GDM1 (cell line): ENCODE results near the gene ARSB.
"Not testable (repeated sequence)": the region's sequence is repeated elsewhere in the genome, so short reads cannot be mapped to it uniquely, and the experiment has no call there.

Experiments
- DNase-seq: peaks from one replicate; lab custom pipeline; 2025; lab: John Stamatoyannopoulos, UW

ARSB gene

DNA sequence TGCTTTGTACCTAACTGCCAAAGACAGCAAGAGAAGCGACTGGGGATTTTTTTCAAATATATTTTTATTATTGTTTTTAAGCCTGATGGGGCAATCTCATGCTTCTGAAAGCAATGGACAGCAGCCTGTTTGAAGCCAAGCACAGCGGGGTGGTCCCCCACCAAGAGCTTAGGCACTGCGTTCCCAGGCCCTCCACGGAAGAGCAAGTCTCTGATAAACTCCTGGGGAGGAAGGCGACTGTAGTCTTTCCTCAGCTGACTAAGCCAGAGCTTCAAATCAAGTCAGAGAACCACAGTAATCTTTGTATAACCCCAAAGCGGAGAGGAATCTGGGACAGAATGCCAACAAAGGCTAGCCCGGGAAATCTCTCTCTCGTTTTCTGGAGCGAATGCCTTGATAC, 54.4 kb downstream of the ARSB start:
- DNase-seq = no peak

DNA sequence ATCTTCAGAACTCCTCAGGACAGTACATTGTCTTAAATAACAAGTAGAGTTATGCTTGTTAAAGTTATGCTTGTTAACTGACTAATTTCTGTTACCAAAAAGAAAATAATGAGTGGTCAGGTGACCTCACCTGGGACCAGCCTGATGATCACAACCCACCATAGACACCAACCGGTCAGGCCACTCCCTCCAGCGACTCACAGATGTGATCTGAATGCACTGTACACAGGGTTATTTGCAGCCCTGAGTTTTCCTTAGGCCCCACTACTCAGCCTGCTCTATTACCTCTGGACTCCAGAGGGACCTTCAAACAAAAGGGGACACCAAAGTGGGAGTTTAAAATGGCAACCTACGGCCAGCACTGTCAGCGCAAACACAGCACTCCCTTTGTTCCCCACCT, 55.3 kb downstream of the ARSB start:
- DNase-seq = no peak

DNA sequence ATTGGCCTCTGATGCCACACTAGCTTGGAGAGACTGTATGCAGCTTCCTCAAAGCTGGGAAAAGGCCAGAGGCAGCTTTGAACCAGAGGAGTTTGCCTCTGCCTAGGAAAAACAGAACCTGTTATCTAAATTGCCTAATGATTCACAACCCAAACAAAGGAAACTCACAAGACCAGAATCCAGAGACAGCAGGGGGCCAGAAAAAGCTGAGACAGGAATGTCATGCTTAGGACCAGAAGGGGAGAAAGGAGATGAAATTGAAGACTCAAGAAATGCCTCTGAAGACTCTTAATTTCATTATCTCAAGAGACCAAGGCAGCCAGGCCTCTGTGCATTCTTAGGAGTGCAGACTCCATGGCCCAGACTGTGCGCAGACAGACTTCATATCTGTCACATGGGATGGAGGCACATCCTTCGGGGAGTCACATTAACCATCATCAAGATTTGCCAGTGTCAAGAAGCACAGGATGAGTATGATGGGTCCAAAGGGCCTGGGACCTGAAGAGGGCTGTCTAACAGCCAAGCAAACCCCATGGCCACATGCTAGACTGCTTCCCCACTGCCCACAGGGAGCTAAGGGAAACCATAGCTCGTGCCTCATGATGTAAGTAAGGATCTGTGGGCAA, 57.3 kb downstream of the ARSB start:
- no peak for DNase-seq

DNA sequence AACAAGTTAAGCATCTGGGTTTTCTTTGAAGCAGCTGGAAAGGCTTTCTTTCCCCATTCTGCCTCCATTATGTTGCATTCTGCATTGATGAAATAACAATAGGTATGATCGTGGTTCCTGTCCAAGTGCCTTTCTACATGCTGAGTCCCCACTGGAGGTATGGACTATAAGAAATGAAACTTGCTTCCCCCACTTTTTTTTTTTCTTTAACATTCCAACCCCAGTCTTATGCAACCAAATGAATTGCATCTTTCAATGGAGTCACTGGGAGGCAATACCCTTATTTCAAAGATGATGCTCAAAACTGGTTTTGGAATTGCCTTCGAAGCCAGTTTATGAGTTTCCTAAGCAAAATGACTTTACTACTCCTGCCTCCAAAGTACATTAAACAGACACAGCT, 58.9 kb downstream of the ARSB start:
- DNase-seq = no peak

DNA sequence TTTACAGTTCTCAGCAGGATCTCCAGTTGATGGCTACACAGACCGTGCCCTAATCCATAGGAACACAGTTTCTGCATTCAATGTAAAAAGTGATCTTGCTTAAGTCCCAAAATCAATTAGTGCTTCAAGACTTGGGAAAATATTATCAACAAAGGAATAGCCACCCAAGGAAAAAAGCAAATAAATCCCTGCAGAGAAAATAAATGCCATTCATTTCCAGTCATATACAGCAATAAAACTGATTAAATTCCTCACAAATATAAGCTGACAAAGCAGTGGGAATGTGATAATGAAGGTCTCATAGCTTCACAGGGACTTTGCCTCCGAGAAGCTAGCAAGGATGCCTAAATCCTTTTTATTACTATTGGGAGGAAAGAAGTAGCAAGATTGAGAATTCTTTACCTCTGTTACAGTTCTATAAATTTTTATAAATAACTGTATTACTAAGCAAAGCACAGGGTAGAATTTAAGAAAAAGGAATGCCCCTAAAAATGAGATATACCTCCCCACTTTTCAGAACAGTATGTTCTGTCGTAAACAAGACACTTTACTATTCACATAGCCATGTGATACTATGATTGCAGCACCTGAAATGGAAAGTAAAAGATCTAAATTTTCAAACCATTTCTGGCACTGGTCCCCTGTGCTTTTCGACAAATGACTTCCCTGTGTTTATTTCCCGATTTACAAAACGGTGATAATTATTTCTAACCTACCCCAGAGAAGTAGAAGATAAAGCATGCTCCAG, 59.8 kb downstream of the ARSB start:
- DNase-seq = no peak

DNA sequence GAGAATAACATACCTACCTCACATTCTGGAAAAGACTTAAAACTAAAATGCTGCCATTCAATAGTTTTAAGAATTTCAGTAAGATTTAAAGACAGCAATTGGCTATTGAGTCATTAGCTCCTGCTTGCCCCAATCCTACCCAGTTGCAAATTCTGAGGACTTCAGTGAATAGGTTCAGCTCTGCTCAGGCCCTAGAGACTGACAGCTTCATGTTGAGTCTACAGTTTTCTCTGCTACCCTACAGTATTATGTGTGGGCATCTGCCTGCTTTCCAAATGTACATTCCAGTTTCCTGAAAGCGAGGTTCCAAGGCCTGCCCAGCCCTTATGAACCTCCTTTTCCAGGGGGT, 61.5 kb downstream of the ARSB start:
- no peak for DNase-seq

DNA sequence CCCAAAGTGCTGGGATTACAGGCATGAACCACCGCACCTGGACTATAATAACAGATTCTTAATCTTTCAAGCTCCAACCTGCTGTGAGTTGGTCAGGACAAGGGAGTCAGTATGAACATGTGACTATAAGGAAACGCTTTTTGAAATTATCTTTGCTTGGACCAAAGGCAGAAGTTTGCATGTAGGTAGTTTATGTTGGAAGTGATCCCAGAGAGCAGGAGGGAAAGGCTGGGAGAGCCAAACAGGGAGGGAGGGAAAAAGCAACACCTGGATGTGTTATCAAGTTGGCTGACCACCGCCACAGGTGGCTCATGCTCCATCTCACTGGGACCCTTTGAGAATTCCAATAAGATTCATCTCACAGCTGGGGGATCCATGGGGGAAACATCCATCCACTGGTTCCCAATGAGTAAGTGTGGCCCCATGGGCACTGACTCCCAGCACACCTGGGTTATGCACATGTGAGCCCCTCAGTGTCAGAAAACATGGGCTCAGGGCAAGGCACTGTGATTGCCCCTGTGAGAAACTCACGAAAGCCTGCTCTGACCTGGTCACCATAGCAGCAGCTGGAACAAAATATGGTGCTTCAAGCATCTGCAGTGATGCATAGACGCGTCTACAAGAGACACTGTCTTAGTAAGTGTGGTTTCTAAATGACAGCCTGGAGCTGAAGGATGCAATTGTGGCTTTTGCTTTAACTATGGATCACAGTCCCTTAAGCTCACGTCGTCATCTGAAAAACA, 62.1 kb downstream of the ARSB start:
- DNase-seq = no peak

DNA sequence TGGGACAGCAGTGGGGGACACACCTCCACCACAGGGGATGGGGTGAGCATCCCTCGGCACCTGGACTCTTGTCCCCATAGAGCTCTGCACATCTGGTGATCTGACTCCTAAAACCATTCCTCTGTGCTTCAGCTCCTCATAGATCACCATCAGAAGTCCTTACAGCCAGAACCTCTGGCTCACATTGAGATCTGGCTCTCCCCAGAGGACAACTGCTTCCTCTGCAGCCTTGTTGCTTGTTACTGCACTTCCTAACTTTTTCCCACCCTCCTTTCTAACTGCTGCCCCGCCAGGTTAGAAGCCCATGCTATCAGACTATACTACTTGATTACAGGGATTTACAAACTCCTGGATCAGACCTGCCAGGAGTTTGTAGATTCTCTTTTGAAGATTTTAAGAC, 64.5 kb downstream of the ARSB start:
- DNase-seq = no peak

DNA sequence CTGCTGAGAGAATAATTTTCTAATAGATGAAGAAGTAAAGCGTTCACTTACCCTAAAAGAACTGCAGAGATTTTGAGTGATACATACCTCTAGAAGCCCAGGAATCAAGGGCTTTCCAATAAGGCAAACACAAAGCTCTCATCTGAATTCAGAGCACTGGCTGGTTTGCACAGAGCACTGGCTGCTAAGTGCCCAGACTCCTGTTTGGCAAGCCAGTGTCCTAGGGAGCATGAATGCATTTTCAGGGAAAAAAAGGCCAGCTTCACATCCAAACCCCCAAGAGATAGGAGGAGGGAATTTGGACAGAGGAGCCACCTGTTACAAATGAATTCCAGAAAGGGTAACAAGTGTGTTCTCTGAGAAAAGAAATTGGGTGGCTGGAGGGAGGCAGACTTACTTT, 65.3 kb downstream of the ARSB start:
- no peak for DNase-seq

DNA sequence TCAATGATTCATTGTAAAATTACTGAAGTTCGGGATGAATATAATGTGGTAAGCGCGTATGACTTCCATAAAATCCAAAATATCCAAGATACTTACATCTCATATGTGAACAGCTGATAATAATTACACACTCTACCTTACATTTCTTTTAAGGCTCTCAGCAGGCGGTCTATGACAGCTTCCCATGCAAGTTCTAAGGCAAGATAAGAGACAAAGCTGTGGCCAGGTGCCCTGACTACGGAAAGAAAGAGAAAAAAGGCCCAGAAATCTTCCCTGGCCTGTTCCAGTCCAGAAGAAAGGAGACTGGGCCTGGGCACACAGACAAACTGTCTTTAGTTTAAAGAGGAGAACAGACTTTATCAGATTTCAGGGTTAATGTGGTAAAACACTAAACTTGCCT, 69.1 kb downstream of the ARSB start:
- no peak for DNase-seq

DNA sequence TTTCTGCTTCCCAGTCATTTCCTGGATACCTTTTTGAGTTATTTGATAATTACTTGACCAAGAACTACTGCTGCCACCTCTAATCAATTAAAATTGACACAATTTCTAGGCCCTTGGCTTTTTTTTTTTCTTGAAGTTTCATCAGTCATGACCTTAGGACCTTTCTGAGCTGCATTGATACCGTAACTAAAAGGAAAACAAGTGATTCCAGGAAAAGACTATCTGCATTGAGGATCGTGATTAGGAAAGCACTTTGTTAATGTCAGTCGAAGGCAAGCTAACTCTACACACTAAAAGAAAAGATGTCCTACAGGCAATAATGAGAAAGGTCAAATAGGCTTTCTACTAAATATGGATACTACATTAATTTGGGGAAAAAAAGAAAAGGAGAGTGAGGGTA, 69.9 kb downstream of the ARSB start:
- no peak for DNase-seq

DNA sequence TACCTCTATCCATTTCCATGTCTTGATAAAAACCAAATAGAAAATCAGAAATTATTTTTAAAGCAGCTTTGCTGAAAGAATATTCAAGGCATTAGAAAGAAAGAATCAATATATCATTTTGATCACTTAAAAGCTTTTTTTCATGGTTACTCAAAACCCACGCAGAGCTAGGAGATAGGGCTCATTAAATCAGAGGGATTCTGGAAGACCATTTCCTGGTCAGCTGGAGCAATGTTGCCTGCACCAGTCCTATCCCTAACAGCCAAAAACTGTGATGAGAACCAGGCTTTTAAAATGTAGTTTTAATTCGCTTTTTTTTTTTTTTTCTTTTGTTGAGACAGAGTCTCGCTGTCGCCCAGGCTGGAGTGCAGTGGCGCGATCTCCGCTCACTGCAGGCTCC, 72.3 kb downstream of the ARSB start:
- no peak for DNase-seq

DNA sequence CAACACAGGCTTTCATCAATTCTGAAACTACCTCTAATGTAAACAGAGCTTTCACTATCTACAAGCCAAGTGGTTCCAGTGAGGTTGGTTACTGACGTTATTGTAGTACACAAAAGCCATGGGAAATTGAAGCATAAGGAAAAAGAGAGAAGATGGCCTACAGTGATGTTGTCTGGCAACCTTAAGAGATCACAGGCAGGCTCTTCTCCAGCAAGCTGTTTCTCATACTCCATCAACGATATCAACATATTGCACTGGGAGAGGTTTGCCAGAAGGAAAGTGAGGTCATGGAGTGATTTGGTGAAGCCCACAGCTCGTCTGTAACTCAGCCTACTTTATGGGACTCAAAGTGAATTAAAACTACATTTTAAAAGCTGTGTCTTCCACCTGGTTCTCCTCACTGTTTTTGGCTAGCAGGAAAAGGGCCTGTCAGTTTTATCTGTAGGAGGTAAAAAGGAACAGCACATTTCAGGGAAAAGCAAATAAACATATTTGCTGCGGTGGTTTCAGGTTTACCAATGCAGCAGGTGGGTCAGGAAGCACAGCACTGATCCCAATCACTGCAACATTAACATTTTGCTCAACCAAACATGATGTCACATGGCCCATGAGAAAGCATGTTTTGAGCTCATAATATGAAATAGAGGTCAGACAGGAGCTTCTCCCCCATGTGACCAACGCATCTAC, 72.9 kb downstream of the ARSB start:
- DNase-seq = no peak

DNA sequence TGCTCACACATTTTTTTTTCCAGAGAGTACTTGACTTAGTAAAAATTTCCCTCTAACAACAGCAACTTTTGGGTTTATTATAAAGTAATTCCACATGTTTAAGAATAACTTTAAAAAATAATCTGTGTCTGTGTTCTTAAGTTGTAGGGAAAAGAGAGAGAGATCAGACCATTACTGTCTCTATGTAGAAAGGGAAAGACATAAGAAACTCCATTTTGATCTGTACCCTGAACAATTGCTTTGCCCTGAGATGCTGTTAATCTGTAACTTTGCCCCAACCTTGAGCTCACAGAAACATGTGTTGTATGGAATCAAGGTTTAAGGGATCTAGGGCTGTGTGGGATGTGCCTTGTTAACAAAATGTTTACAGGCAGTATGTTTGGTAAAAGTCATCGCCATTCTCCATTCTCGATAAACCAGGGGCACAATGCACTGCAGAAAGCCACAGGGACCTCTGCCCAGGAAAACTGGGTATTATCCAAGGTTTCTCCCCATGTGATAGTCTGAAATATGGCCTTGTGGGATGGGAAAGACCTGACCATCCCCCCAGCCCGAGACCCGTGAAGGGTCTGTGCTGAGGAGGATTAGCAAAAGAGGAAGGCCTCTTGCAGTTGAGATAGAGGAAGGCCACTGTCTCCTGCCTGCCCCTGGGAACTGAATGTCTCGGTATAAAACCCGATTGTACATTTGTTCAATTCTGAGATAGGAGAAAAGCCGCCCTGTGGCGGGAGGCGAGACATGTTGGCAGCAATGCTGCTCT, 75.7 kb downstream of the ARSB start:
- not testable (repeated sequence) for DNase-seq

DNA sequence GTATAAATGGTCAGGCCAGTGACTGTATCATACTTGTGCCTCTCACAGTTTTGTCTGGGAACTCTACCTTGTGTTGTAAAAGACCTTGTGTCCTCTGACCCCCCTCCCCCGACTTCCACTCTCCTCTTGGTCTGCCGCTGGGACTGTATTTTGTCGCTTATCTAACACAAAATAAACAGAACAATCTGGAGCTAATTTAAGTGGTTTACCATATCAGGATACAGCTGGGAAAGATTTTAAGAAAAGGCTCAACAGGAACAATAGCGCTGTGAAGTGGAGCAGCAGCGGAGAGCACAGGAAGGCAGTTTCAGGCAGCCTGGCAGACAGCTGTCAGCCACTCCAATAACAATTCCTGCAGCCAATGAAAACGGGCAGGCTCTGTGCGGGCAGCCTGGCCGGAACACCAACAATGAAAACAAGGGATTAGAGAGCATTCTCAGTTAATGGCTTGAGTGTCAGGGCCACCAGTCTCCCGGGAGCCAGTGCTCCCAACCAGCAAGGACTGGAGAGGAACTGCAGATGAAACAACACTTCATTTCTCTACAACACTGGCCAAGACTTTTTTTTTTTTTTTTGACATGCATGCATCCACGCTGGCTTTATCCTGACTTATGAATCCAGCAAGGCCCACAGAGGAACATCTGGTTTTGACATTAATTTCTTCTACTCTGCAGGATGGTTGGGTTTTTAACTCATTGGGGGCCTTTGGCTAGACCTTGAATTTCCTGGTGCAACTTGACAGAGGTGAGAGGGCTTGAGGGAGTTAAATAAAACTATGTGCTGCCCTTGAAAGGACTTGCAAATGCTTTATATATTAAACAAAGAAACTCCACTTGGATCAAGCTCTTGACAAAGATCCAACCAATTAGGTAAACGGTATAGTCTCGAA, 76.7 kb downstream of the ARSB start:
- peak; percentile 29 for DNase-seq

DNA sequence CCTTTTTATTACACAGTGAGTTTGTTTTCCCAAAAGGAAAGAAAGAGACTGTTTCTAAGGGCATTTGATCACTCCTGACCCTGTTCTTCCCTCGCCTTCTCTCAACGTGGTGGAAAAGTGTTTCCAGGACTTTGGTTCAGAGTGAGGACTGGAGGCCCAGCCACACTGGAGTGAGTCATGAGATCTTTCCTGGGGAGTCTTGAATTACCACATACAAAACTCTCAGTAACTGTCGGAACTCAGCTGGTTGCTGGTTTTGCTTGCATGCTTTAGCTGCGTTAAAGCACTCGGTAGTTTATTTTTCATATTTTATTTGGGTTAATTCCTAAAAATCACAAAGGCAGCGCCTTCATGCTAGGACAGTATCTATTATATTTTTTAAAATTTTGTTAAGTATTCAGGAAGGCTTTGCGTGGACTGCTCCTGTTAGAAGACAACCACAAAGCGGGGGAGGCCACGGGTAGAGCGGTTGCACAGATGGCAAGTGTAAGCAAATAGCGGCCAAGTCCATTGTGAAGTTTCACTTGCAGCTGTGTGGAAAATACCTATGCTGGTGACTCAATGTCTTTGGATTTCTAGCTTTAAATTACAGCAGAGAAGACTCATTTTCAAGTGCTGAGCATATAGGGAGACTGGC, 77.7 kb downstream of the ARSB start:
- DNase-seq = peak; percentile 34

DNA sequence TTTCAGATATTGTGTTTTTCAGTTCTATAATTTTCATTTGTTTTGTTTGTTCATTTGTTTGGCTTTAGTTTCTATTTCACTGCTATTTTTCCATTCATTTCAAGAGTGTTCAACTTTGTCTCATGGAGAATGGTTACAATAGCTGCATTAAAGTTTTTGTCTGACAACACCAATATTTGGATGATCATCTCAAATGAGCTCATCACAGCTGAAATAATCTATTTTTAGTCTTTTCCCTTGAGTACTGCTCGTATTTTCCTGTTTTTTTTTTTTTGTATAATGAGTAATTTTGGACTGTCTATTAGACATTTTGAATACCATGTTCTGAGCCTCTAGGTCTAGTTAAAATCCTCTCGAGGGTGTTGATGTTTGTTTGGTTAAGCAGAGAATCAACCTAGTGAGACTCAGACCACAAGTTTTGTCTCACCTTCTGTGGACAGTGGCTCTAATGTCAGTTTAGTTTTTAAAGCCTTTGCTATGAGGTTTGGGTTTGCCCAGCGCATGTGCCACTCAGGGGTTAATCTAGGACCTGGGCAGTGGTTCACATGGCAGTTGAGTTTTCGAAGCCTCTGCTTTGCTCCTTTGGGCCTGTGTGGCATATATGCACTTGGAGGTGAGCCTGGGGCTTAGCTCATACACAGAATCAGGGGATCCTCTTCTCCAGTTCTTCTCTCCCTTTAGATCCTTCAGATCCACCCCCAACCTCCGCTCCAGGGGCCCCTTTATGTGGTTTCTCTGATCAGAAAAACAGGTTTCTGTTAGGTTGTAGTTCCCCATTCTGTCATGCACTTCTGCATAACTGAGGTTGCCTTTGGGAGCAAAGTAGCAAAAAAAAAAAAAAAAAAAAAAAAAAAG, 79.8 kb downstream of the ARSB start:
- DNase-seq = peak; percentile 58

DNA sequence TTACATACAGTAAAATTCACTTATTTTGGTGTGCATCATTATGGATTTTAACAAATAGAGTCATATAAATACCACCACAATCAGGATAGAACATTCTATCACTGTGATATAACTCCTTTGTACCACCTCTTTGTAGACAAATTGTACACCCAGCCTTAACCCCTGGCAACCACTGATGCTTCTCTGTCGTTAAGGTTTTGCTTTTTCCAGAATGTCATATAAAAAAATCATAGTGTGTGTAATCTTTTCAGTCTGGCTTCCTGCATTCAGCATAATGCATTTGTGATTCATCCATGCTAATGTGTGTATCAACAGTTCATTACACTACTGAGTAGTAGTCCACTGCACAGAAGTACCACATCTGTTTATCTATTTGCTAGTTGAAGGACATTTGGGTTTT, 81.2 kb downstream of the ARSB start:
- no peak for DNase-seq

DNA sequence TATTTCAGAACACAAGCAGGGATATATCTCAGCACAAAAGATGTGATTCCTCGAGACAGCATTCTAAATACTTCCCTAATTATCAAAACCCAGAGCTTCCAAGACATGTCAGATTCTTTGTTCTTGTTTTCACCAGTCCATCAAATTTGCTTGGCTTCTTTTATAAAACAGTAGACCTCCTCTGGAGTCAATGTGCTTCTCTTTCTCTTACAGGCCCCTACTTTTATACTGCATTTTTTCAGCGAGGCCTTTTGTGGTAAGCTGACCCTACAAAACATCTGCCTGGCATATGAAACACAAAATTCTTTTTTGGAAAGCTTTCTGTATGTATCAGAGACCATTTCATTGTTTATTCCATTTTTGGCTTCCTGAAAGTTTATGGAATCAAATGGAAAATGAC, 81.8 kb downstream of the ARSB start:
- no peak for DNase-seq

DNA sequence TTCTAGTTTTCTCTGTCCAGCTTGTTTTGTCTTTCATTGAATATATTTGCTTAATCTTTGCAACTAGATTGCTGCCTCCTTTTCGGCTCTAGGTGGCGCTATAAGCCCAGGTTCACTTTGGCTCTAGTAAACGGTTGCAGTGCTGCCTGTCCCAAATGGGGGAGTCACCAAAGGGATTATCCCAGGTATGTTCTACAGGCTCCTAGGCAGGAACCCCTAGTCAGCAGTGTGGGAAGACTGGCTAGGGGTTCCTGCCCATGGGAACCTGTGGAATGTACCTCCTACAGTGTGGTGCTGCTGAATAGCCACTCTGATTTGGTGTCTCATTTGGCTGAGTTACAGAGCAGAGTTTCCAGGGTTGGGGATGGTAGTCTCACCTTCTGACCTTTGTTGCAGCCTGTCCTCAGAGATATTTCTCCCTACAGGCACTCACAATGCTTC, 85.2 kb downstream of the ARSB start:
- peak; percentile 35 for DNase-seq
